ENCODE results near the gene DPRX. TPM values are rescaled to one million over a fixed set of nuclear protein-coding genes. Genes with fewer than 3 reads are reported as not detected.

Gene DPRX
- total RNA-seq, 1 donor from 2014 or later: not detected

- Mint-ChIP-seq H3K4me1 (ENCODE audit: low read depth, unreplicated experiment) (no peaks in the 10 kb centered on the region), H3K27me3 (ENCODE audit: low read depth, unreplicated experiment) (no peaks in the 10 kb centered on the region), H3K9me3 (ENCODE audit: unreplicated experiment) (peaks cover 17% of the 10 kb centered on the region), H3K36me3 (ENCODE audit: low read depth, unreplicated experiment) (no peaks in the 10 kb centered on the region), H3K4me3 (ENCODE audit: unreplicated experiment) (no peak overlapping the region), H3K27ac (ENCODE audit: unreplicated experiment) (no peak overlapping the region)
- no peak overlapping the region for H3K27ac ChIP-seq (ENCODE audit: low read depth, low read length)
- no peak for FAIRE-seq
- no peak overlapping the region for H3K9ac ChIP-seq (ENCODE audit: low read length)
- H3K36me3 ChIP-seq (ENCODE audit: insufficient read depth, low read length): no peaks in the 10 kb centered on the region
- H3K9me3 ChIP-seq (ENCODE audit: insufficient read depth, low read depth, low read length): peaks cover 5% of the 10 kb centered on the region
- no peaks in the 10 kb centered on the region for H3K79me2 ChIP-seq (ENCODE audit: insufficient read depth, low read length)
- TF ChIP-seq EZH2 (IDR thresholded peaks at IDR 0.05; ENCODE audit: insufficient read depth, low read length): no peak
- TF ChIP-seq, protein P1, sequence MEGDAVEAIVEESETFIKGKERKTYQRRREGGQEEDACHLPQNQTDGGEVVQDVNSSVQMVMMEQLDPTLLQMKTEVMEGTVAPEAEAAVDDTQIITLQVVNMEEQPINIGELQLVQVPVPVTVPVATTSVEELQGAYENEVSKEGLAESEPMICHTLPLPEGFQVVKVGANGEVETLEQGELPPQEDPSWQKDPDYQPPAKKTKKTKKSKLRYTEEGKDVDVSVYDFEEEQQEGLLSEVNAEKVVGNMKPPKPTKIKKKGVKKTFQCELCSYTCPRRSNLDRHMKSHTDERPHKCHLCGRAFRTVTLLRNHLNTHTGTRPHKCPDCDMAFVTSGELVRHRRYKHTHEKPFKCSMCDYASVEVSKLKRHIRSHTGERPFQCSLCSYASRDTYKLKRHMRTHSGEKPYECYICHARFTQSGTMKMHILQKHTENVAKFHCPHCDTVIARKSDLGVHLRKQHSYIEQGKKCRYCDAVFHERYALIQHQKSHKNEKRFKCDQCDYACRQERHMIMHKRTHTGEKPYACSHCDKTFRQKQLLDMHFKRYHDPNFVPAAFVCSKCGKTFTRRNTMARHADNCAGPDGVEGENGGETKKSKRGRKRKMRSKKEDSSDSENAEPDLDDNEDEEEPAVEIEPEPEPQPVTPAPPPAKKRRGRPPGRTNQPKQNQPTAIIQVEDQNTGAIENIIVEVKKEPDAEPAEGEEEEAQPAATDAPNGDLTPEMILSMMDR (IDR thresholded peaks at IDR 0.05; ENCODE audit: insufficient read depth, low read depth, low read length): no peak
- no peaks in the 10 kb centered on the region for H3K27me3 ChIP-seq (ENCODE audit: insufficient read depth, low read length)
- no peak overlapping the region for H3K4me2 ChIP-seq (ENCODE audit: low read length)
- no peak overlapping the region for H3K4me3 ChIP-seq (ENCODE audit: insufficient read depth, low read depth, low read length)
- H3K4me1 ChIP-seq (ENCODE audit: insufficient read depth, low read length): no peaks in the 10 kb centered on the region
- H2AFZ ChIP-seq (ENCODE audit: low read depth, low read length): no peak overlapping the region
- DNase-seq (ENCODE audit: low read depth): no peak
- H4K20me1 ChIP-seq (ENCODE audit: insufficient read depth, low read length): no peaks in the 10 kb centered on the region
Observed at GRCh38 chr19:53659292-53659691, 27.5 kb downstream of the DPRX start.

- TF ChIP-seq, protein P1 (IDR thresholded peaks at IDR 0.05; ENCODE audit: insufficient read depth, low read depth, low read length): no peak
- TF ChIP-seq EZH2 (IDR thresholded peaks at IDR 0.05; ENCODE audit: insufficient read depth, low read length): no peak
Observed at GRCh38 chr19:53660584-53660983, 28.8 kb downstream of the DPRX start.

DNA sequence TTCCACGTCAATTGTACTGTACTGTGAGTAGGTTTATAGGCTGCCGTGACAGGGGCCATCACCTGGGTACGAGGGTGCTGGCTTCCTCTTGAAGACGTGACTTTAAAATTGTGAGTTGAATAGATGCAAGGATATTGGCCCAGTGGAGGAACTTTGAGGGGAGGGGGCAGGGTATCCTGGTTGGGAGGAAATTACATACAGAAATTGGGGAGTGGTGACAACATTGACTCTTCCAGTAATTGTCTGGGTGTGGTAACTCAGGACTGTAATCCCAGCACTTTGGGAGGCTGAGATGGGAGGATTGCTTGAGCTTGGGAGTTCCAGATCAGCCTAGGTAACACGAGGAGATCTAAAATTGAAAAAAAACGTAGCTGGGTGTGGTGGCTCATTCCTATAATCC is 30.4 kb downstream of the DPRX start:
- no peak for TF ChIP-seq EZH2 (IDR thresholded peaks at IDR 0.05; ENCODE audit: insufficient read depth, low read length)
- TF ChIP-seq, protein P1 (IDR thresholded peaks at IDR 0.05; ENCODE audit: insufficient read depth, low read depth, low read length): no peak

More at GRCh38 chr19:53660584-53660983, 28.8 kb downstream of the DPRX start:
- no peaks in the 10 kb centered on the region for H3K79me2 ChIP-seq (ENCODE audit: insufficient read depth, low read length)
- H3K9me3 Mint-ChIP-seq (ENCODE audit: unreplicated experiment): peaks cover 11% of the 10 kb centered on the region
- H3K4me3 ChIP-seq (ENCODE audit: insufficient read depth, low read depth, low read length): no peak overlapping the region
- H3K4me1 Mint-ChIP-seq (ENCODE audit: low read depth, unreplicated experiment): no peaks in the 10 kb centered on the region
- no peak overlapping the region for H3K27ac ChIP-seq (ENCODE audit: low read depth, low read length)
- no peak for FAIRE-seq
- no peaks in the 10 kb centered on the region for H4K20me1 ChIP-seq (ENCODE audit: insufficient read depth, low read length)
- no peak overlapping the region for H3K4me3 Mint-ChIP-seq (ENCODE audit: unreplicated experiment)
- no peak for DNase-seq (ENCODE audit: low read depth)
- no peaks in the 10 kb centered on the region for H3K36me3 ChIP-seq (ENCODE audit: insufficient read depth, low read length)
- no peaks in the 10 kb centered on the region for H3K4me1 ChIP-seq (ENCODE audit: insufficient read depth, low read length)
- H3K27me3 Mint-ChIP-seq (ENCODE audit: low read depth, unreplicated experiment): no peaks in the 10 kb centered on the region
- no peaks in the 10 kb centered on the region for H3K27me3 ChIP-seq (ENCODE audit: insufficient read depth, low read length)
- H3K9me3 ChIP-seq (ENCODE audit: insufficient read depth, low read depth, low read length): peaks cover 5% of the 10 kb centered on the region
- H3K36me3 Mint-ChIP-seq (ENCODE audit: low read depth, unreplicated experiment): no peaks in the 10 kb centered on the region
- no peak overlapping the region for H2AFZ ChIP-seq (ENCODE audit: low read depth, low read length)
- no peak overlapping the region for H3K27ac Mint-ChIP-seq (ENCODE audit: unreplicated experiment)
- no peak overlapping the region for H3K9ac ChIP-seq (ENCODE audit: low read length)
- H3K4me2 ChIP-seq (ENCODE audit: low read length): no peak overlapping the region

More for the DNA sequence above, 30.4 kb downstream of the DPRX start:
- Histone ChIP-seq H3K9me3 (ENCODE audit: insufficient read depth, low read depth, low read length) (no peaks in the 10 kb centered on the region), H3K4me1 (ENCODE audit: insufficient read depth, low read length) (no peaks in the 10 kb centered on the region), H3K79me2 (ENCODE audit: insufficient read depth, low read length) (no peaks in the 10 kb centered on the region), H2AFZ (ENCODE audit: low read depth, low read length) (no peak overlapping the region), H3K4me3 (ENCODE audit: insufficient read depth, low read depth, low read length) (no peak overlapping the region), H4K20me1 (ENCODE audit: insufficient read depth, low read length) (no peaks in the 10 kb centered on the region), H3K27ac (ENCODE audit: low read depth, low read length) (no peak overlapping the region), H3K9ac (ENCODE audit: low read length) (no peak overlapping the region), H3K36me3 (ENCODE audit: insufficient read depth, low read length) (no peaks in the 10 kb centered on the region), H3K4me2 (ENCODE audit: low read length) (no peak overlapping the region), H3K27me3 (ENCODE audit: insufficient read depth, low read length) (no peaks in the 10 kb centered on the region)
- Mint-ChIP-seq H3K27ac (ENCODE audit: unreplicated experiment) (no peak overlapping the region), H3K9me3 (ENCODE audit: unreplicated experiment) (peaks cover 7% of the 10 kb centered on the region), H3K4me1 (ENCODE audit: low read depth, unreplicated experiment) (no peaks in the 10 kb centered on the region), H3K36me3 (ENCODE audit: low read depth, unreplicated experiment) (no peaks in the 10 kb centered on the region), H3K27me3 (ENCODE audit: low read depth, unreplicated experiment) (no peaks in the 10 kb centered on the region), H3K4me3 (ENCODE audit: unreplicated experiment) (no peak overlapping the region)
- DNase-seq (ENCODE audit: low read depth) (no peak), FAIRE-seq (no peak)

Measured in astrocyte (in vitro differentiated cells and primary cell).